GM10266 (cell line): ENCODE measurements around the gene WSCD1.

Experiments used
- DNase-seq: peaks from one replicate; pipeline ENCODE4 v3.0.0; 2012; ENCODE audit errors: extremely low spot score
- CTCF ChIP-seq: IDR thresholded peaks from 2 replicates; pipeline ENCODE4 v1.5.1; 2012; ENCODE audit warnings: mild to moderate bottlenecking, low read depth; ENCODE audit not compliant: control insufficient read depth, insufficient read depth; ENCODE audit errors: missing control alignments

Gene WSCD1

DNA sequence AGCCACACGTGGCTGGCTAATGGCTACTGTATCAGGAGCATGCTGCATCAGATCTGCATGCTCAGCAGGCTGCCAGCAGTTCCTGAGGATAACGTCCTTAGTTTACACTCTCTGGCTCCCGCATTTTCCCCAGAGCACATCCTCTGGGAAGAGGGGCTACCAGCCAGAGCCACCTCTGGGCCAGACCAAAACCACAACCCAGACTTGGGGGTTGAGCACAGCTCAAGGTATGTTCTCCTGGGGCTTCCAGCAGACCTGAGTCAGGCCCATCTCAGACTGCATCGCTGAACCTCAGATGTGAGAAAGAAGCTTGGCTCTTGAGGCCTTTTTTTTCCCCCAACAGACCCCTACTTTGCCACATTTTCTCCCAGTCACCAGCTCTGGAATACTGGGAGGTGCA, 23.7 kb upstream of the WSCD1 start:
- no peak for TF ChIP-seq CTCF
- no peak for DNase-seq

GRCh38 chr17:6046931-6047330, 23.2 kb upstream of the WSCD1 start:
- TF ChIP-seq CTCF: no peak
- no peak for DNase-seq

DNA sequence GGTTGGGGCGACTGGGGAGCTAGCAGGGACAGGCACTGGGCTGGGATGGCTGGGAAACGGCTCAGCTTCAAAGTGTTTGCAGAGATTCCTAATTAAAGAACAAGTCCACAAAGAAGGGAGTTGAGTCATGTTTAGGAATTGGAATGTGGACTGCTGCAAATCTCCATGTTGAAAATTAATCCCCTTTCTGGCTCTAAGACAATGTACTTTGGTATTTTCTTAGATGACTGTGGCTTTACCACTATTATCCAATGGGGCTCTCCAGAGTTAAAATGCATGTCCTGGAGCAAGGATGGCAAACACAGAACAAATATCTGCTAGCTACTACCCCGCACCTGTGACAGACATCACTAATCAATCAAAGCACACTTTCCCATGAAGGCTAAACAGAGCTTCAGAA, 22.2 kb upstream of the WSCD1 start:
- no peak for TF ChIP-seq CTCF
- no peak for DNase-seq

- DNase-seq: no peak
- no peak for TF ChIP-seq CTCF
Measured at GRCh38 chr17:6048486-6048885, 21.7 kb upstream of the WSCD1 start.

DNA sequence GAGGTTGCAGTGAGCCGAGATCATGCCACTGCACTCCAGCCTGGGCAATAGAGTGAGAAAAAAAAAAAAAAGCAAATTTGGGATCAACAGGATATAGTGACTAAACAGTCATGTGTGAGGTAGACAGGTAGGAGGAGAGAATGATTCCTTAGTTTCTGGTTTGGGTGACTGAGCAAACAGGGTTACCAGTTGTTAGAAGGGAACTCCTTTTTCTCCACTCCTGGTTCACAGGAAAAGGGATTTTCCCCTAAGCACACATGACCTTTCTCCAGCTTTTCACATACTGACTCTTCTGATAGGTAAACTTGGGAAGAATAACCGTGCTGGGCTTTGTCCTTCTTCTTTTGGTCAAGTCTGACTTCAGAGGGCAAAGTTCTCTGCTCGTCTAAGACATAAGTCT, 17.3 kb upstream of the WSCD1 start:
- no peak for DNase-seq
- no peak for TF ChIP-seq CTCF

GRCh38 chr17:6054372-6054771, 15.8 kb upstream of the WSCD1 start:
- no peak for TF ChIP-seq CTCF
- DNase-seq: no peak

GRCh38 chr17:6056104-6056503, 14.1 kb upstream of the WSCD1 start:
- no peak for TF ChIP-seq CTCF
- DNase-seq: no peak
